ENCODE data around the gene PTGDR2.

DNA sequence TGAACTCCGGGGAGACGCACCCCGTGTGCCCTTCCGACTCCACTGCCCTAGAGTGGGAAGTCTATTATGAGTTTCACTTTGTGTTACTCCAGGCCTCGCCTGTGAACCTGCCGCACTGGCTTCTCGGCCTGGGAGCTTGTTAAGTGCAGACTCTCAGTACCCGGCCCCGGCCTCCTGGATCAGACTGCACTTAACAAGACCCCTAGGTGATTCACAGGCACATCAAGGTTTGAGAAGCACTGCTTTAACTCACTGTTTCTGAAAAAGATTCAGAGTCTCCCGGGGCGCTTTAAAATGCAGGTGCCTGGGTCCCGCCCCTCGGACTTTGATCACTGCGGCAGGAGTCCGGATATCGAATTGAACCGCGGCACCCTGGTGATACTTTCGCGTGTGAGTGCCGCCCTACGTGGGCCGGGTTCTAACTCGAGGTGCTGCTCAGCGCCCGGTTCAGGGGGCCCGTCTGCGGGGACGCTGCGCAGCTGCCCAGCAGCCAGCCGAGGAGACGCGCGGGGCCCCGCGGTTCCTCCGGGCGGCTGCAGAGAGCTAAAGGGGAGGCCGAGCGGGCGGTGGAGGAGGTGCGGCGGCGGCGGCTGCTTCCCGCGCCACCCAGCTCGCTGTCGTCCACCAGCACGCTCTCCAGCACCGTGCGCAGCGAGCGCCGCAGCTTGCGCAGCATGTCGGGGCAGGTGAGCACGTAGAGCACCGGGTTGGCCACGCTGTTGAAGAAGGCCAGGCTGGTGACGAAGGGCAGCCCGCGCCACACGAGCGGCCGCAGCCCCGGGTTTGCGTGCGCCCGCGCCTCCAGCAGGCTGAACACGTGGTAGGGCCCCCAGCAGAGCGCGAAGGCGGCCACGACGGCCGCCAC, 3.4 kb downstream of the PTGDR2 start:
- TF ChIP-seq CTCF (IDR thresholded peaks at IDR 0.05): no peak
- no peak for TF ChIP-seq POLR2AphosphoS5 (IDR thresholded peaks at IDR 0.05)
- no peak for TF ChIP-seq EP300 (IDR thresholded peaks at IDR 0.05)

Data from gastroesophageal sphincter (tissue), 3 donors.